Activated T-helper 17 cell treated with anti-CD3 and anti-CD28 coated beads, Interleukin-2, amount 50 U/mL, for 72 hours (primary cell): Measurements from ENCODE around the gene SPAG16. TPM values are rescaled to one million over a fixed set of nuclear protein-coding genes. Genes with fewer than 3 reads are reported as not detected.

Source experiments
- ATAC-seq: fragments of 150-1000 bp; cut with Tn5 transposase; replicated peaks from 2 replicates; pipeline ENCODE4 v1.10.0; 2021; ENCODE audit warnings: mild to moderate bottlenecking, moderate library complexity
- H3K27ac Mint-ChIP-seq: one replicate; pipeline ENCODE4 v1.8.0; 2022; ENCODE audit warnings: mixed read lengths
- H3K27me3 Mint-ChIP-seq: one replicate; pipeline ENCODE4 v1.8.0; 2022; ENCODE audit warnings: mixed read lengths
- H3K36me3 Mint-ChIP-seq: one replicate; pipeline ENCODE4 v1.8.0; 2022; ENCODE audit warnings: low read depth, mild to moderate bottlenecking, mixed read lengths
- H3K4me1 Mint-ChIP-seq: one replicate; pipeline ENCODE4 v1.8.0; 2022; ENCODE audit warnings: mixed read lengths
- H3K4me3 Mint-ChIP-seq: one replicate; pipeline ENCODE4 v1.8.0; 2022; ENCODE audit warnings: mild to moderate bottlenecking, mixed read lengths
- H3K9me3 Mint-ChIP-seq: one replicate; pipeline ENCODE4 v1.8.0; 2022; ENCODE audit warnings: mixed read lengths
- total RNA-seq, 2 donors: library from RNA; stranded (reverse); gene quantifications; one replicate each; pipeline ENCODE4 v1.2.3, GENCODE V29; 2022

Gene SPAG16
- total RNA-seq, 2 donors from 2014 or later, result 7.2 TPM

DNA sequence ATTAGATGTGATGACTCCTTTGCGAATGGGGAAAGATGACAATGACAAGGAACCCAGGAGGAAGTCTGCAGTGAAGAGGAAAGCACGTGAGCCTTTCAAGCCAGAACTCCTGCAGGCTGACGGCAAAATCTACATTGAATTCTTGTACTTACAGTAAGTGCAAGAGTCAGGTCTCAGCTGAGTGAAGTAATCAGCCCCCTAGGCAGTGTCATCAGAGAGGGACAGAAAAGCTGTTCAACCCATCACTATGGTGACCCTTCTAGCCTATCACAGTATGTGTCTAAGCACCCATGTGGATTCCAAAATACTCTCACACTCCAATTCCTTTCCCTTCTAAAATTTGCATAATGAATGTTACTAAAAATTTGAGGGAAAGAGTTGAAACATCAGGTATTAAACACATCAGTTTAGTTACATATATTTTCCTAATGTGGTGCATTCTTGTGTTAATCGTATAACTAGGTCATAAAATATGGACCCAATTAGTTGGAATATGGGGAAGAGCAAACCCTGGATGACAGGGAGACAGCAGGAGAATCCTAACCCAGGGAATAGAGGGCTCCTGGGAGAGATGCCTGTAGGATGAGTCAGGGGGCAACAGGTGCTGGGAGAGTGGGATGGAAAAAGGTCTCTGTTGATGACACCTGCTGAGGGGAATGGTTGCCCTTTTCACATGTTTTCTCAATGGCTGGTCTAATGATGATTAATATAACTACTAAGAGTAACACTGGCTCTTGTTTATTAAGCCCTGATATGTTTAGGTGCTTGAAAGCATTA is 1166.0 kb downstream of the SPAG16 start:
- Mint-ChIP-seq H3K4me1 (no peaks in the 10 kb centered on the region), H3K27ac (no peak overlapping the region), H3K9me3 (peaks cover 5% of the 10 kb centered on the region), H3K36me3 (no peaks in the 10 kb centered on the region), H3K27me3 (no peaks in the 10 kb centered on the region), H3K4me3 (no peak overlapping the region)
- no peak for ATAC-seq

GRCh38 chr2:214451516-214452275 is 1167.4 kb downstream of the SPAG16 start:
- H3K27me3 Mint-ChIP-seq, result no peaks in the 10 kb centered on the region
- peaks cover 5% of the 10 kb centered on the region for H3K9me3 Mint-ChIP-seq
- H3K4me1 Mint-ChIP-seq, result no peaks in the 10 kb centered on the region
- H3K27ac Mint-ChIP-seq, result no peak overlapping the region
- no peak for ATAC-seq
- no peaks in the 10 kb centered on the region for H3K36me3 Mint-ChIP-seq
- no peak overlapping the region for H3K4me3 Mint-ChIP-seq

Other genes with a start within 250 kb of the SPAG16 start
- 10 to 100 TPM in 1 of 2 donors, 1 to 10 TPM in 1; 8.7 to 12.4 TPM for gene IKZF2, start 132.9 kb upstream of the SPAG16 start, total RNA-seq